Fibroblast of the aortic adventitia (primary cell): ENCODE results near the gene BCDIN3D. TPM values are rescaled to one million over a fixed set of nuclear protein-coding genes. Genes with fewer than 3 reads are reported as not detected.

ENCODE experiments used
- DNase-seq: peaks from one replicate; pipeline ENCODE4 v3.0.0-alpha.2; 2010; ENCODE audit warnings: low read depth
- H3K4me3 ChIP-seq: 2 replicates; pipeline ENCODE4 v1.5.1; 2011; ENCODE audit warnings: low read depth, mild to moderate bottlenecking, control low read depth, low read length, moderate library complexity
- CTCF ChIP-seq: IDR thresholded peaks from 2 replicates; pipeline ENCODE4 v1.5.1; 2011; ENCODE audit warnings: mild to moderate bottlenecking, low read length, control low read depth, inconsistent platforms; ENCODE audit not compliant: insufficient read depth
- total RNA-seq: library from RNA; depleted of rRNA; stranded (reverse); fragments of >200 nt; gene quantifications from 2 replicates; pipeline ENCODE4 v1.2.3, GENCODE V29; 2012; ENCODE audit warnings: low replicate concordance

Gene BCDIN3D
- total RNA-seq, 1 donor = 4.5 TPM

GRCh38 chr12:49793620-49794019 is 49.3 kb downstream of the BCDIN3D start:
- DNase-seq = no peak
- H3K4me3 ChIP-seq = no peak overlapping the region
- TF ChIP-seq CTCF = no peak

GRCh38 chr12:49792976-49793580 is 49.8 kb downstream of the BCDIN3D start:
- DNase-seq = no peak
- no peak overlapping the region for H3K4me3 ChIP-seq
- no peak for TF ChIP-seq CTCF

DNA sequence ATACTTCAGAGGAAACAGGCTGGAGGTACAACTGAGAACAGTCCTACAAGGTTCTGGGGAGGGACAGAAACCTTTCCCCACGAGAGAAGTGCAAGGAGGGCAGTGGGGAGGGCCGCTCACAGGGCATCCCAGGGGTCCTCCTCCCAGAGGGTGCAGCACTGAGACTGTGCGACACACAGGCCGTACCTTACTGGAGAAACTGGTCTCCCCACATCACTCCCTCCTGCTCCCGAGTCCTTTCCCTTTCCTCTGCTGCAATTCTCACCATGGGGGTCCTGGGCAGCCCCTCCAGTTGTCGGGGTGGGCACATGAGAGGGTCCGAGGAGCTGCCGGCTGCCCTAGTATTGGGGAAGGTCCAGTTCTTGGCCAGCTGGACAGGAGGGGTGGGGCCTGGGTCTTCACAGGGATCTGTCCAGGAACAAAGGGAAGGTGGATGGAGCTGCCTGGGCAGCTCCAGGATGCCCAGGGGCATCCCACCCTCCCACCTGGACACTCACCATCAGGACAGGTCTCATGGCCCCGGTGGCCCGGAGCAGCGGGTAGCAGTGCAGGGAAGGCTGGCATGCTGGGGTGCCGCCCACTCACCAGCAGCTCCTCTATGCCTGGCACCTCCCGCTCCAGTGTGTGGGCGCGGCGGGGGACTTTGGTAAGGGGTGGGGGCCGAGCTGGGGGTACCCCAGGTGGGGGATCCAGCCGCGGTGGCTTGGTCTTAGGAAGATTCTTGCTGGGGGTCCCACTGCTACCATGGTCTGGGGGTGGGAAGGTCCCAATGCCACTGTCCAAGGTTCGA is 50.5 kb downstream of the BCDIN3D start:
- no peak for TF ChIP-seq CTCF
- DNase-seq = no peak
- no peak overlapping the region for H3K4me3 ChIP-seq

DNA sequence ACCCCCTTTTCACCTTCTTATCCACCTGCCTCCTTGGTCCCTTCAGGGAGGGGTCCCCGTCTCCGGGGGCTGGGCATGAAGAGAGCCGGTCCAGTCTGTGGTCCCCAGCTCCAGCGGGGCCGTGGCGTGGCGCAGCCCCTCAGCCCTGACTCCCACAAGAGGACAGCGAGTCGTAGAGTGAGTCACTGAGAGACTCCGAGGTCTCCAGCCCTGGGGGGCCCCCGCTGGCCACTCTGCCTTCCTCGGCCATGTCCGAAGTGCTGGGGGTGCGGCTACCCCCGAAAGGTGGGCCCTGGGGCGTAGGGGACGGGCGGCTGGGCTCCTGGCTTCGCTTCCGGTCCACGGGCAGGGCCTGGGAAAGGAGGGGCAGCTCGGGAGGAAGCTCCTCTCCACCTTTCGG is 51.2 kb downstream of the BCDIN3D start:
- H3K4me3 ChIP-seq = no peak overlapping the region
- no peak for TF ChIP-seq CTCF
- DNase-seq = no peak

GRCh38 chr12:49790741-49791555 is 52.0 kb downstream of the BCDIN3D start:
- H3K4me3 ChIP-seq = no peak overlapping the region
- DNase-seq = no peak
- TF ChIP-seq CTCF = no peak

DNA sequence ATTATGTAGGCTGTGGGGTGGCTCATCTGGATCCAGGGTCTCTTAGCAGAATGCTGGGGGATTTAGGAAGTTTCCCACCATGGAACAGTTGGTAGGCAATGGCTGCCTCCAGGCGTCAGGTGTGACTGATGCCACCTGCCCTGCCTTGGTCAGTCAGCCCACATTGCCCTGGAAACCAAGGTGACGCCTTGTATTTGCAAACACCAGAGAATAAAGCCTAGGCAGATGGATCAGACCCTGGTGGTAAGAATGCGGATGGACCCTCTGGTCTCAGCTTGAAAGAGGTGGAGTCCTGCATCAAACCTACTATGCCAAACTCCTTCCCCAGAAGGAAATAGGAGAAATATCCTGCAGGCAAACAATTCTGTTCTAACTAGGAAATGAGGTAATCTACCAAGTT is 52.9 kb downstream of the BCDIN3D start:
- DNase-seq = no peak
- no peak overlapping the region for H3K4me3 ChIP-seq
- no peak for TF ChIP-seq CTCF
